Measurements from ENCODE around the gene CFAP92. TPM values are rescaled to one million over a fixed set of nuclear protein-coding genes. Genes with fewer than 3 reads are reported as not detected.

Gene CFAP92
- total and polyA plus RNA-seq, 2 donors (not counting 1 experiment from before 2014, with no cell fraction given): not detected

DNA sequence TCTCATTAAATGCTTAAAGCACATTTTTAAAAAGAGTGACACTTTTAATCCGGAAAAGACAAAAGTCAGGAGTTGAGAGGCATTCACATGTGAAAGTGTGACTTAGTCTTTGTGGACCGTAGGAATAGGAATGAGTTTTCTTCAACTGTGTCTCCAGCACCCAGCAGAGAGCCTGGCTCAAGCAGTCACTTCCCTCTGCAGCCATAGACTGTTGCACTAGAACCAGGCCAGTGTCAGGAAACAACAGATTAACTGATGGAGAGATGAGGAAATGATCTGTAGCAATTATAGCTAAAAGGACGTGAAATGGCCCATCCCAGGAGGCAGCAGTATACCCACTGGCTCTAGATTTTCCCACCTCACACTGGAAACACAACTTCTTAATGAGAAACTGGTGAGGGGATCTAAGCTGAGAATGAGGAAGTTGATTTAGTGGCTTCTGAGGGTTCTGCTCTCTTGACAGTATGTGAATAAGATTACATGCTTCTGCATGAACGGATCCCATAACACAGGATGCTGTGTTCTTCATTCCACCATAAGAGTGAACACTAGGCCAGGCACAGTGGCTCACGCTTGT is 19.8 kb downstream of the CFAP92 start:
- Histone ChIP-seq H3K36me3 (replicated peaks in 1 of 2; ENCODE audit: control extremely low read depth in 1 of 2, control insufficient read depth in 1 of 2, extremely low read depth in 1 of 2, insufficient read depth in 2 of 2, low read length in 1 of 2) (no peaks in the 10 kb centered on the region), H4K20me1 (ENCODE audit: control insufficient read depth, insufficient read depth, low read length, poor library complexity, severe bottlenecking) (no peaks in the 10 kb centered on the region), H3K27ac (ENCODE audit: low read length in 2 of 2) (no peak overlapping the region), H3K27me3 (replicated peaks in 1 of 4; ENCODE audit: control extremely low read depth in 1 of 4, control insufficient read depth in 3 of 4, insufficient read depth in 4 of 4, low read length in 3 of 4) (peaks cover 0 to 9% (median 4%) of the 10 kb centered on the region in 4 experiments), H3K4me1 (ENCODE audit: control insufficient read depth in 2 of 2, insufficient read depth in 2 of 2, low read length in 2 of 2) (peaks cover 14 to 15% of the 10 kb centered on the region in 2 donors), H3K4me2 (replicated peaks; ENCODE audit: low read depth, low read length, poor library complexity, severe bottlenecking) (peak overlapping the region; percentile 42), H2AFZ (ENCODE audit: insufficient read depth, low read depth, low read length, poor library complexity, severe bottlenecking) (peak overlapping the region; percentile 30), H3K79me2 (ENCODE audit: control insufficient read depth, insufficient read depth, low read length) (no peaks in the 10 kb centered on the region), H3K9ac (ENCODE audit: low read length) (no peak overlapping the region), H3K4me3 (ENCODE audit: control extremely low read depth in 1 of 5, extremely low read depth in 1 of 5, insufficient read depth in 1 of 5, low read depth in 2 of 5, low read length in 4 of 5) (no peak overlapping the region), H3K9me3 (ENCODE audit: control extremely low read depth in 1 of 3, control insufficient read depth in 2 of 3, insufficient read depth in 1 of 3, low read length in 2 of 3) (no peaks in the 10 kb centered on the region)
- H3K27ac Mint-ChIP-seq: peak overlapping the region; percentile 28
- no peak for TF ChIP-seq EZH2 (IDR thresholded peaks at IDR 0.05; ENCODE audit: borderline replicate concordance, insufficient read depth, low read depth, low read length, poor library complexity, severe bottlenecking)
- TF ChIP-seq, protein P1, sequence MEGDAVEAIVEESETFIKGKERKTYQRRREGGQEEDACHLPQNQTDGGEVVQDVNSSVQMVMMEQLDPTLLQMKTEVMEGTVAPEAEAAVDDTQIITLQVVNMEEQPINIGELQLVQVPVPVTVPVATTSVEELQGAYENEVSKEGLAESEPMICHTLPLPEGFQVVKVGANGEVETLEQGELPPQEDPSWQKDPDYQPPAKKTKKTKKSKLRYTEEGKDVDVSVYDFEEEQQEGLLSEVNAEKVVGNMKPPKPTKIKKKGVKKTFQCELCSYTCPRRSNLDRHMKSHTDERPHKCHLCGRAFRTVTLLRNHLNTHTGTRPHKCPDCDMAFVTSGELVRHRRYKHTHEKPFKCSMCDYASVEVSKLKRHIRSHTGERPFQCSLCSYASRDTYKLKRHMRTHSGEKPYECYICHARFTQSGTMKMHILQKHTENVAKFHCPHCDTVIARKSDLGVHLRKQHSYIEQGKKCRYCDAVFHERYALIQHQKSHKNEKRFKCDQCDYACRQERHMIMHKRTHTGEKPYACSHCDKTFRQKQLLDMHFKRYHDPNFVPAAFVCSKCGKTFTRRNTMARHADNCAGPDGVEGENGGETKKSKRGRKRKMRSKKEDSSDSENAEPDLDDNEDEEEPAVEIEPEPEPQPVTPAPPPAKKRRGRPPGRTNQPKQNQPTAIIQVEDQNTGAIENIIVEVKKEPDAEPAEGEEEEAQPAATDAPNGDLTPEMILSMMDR (IDR thresholded peaks at IDR 0.05): no peak
- POLR2A ChIA-PET: interaction anchor here (0.6 to 0.7 kb wide), 2 partner anchors 25 to 42 kb away, joined by 3 read pairs; no protein-coding TSS in a partner anchor
- peaks cover 20% of the 10 kb centered on the region for H3K27me3 Mint-ChIP-seq
- DNase-seq (peak; percentile 76), ATAC-seq (ENCODE audit: low read depth) (peak; percentile 77)
- H3K4me1 Mint-ChIP-seq: peaks cover 13% of the 10 kb centered on the region
- CTCF ChIA-PET: interaction anchor here (0.7 to 1.4 kb wide), 6 partner anchors 41 to 271 kb away, joined by 3 to 5 read pairs (median 3); no protein-coding TSS in a partner anchor
- no peaks in the 10 kb centered on the region for H3K9me3 Mint-ChIP-seq (ENCODE audit: insufficient read depth)
- 0% methylated on average over 1 of the region's 5 CpGs for WGBS (ENCODE audit: insufficient coverage)
- intact Hi-C loops (cut with micrococcal nuclease): loop anchor here (2.0 to 10.0 kb wide), 2 partner anchors 21 to 171 kb away; partner anchors contain the start of gene CFAP92
- H3K4me3 Mint-ChIP-seq: peak overlapping the region; percentile 4

Data from B cell (primary cell).